IPS-11a (cell line): ENCODE results near the gene UST.
"Not testable (repeated sequence)": the region's sequence is repeated elsewhere in the genome, so short reads cannot be mapped to it uniquely, and the experiment has no call there.

Source experiments
- H3K4me3 ChIP-seq: one replicate; pipeline ENCODE4 v1.5.1; 2013; ENCODE audit warnings: low read depth, low read length, control low read depth

The UST gene

GRCh38 chr6:148934961-148935360 is 188.1 kb downstream of the UST start:
- H3K4me3 ChIP-seq: no peak overlapping the region

- H3K4me3 ChIP-seq: no peak overlapping the region
These were observed 189.0 kb downstream of the UST start for GRCh38 chr6:148935705-148936435.

GRCh38 chr6:148943451-148943850 is 196.6 kb downstream of the UST start:
- no peak overlapping the region for H3K4me3 ChIP-seq

- no peak overlapping the region for H3K4me3 ChIP-seq
These were observed 197.8 kb downstream of the UST start for GRCh38 chr6:148944608-148945007.

- H3K4me3 ChIP-seq: no peak overlapping the region
These were observed 198.6 kb downstream of the UST start for GRCh38 chr6:148945301-148946021.

GRCh38 chr6:148947621-148948444 is 201.0 kb downstream of the UST start:
- H3K4me3 ChIP-seq: no peak overlapping the region

GRCh38 chr6:148951662-148952061 is 204.8 kb downstream of the UST start:
- no peak overlapping the region for H3K4me3 ChIP-seq

- no peak overlapping the region for H3K4me3 ChIP-seq
These were observed 205.6 kb downstream of the UST start for GRCh38 chr6:148952147-148953035.

- no peak overlapping the region for H3K4me3 ChIP-seq
These were observed 207.6 kb downstream of the UST start for GRCh38 chr6:148954461-148954860.

GRCh38 chr6:148954934-148955333 is 208.1 kb downstream of the UST start:
- no peak overlapping the region for H3K4me3 ChIP-seq

GRCh38 chr6:148955441-148955840 is 208.6 kb downstream of the UST start:
- no peak overlapping the region for H3K4me3 ChIP-seq

- not testable (repeated sequence) for H3K4me3 ChIP-seq
These were observed 209.3 kb downstream of the UST start for GRCh38 chr6:148956163-148956562.

GRCh38 chr6:148957752-148958151 is 210.9 kb downstream of the UST start:
- H3K4me3 ChIP-seq: no peak overlapping the region

GRCh38 chr6:148959008-148959407 is 212.2 kb downstream of the UST start:
- H3K4me3 ChIP-seq: no peak overlapping the region

- H3K4me3 ChIP-seq: no peak overlapping the region
These were observed 212.7 kb downstream of the UST start for GRCh38 chr6:148959501-148959900.

GRCh38 chr6:148962854-148963515 is 216.2 kb downstream of the UST start:
- no peak overlapping the region for H3K4me3 ChIP-seq

- H3K4me3 ChIP-seq: no peak overlapping the region
These were observed 216.9 kb downstream of the UST start for GRCh38 chr6:148963738-148964137.

GRCh38 chr6:148964467-148964866 is 217.6 kb downstream of the UST start:
- H3K4me3 ChIP-seq: no peak overlapping the region

- H3K4me3 ChIP-seq: no peak overlapping the region
These were observed 218.5 kb downstream of the UST start for GRCh38 chr6:148965287-148965686.

- H3K4me3 ChIP-seq: no peak overlapping the region
These were observed 220.2 kb downstream of the UST start for GRCh38 chr6:148967011-148967520.
